Mammary epithelial cell (primary cell): ENCODE data around the gene DSTN.

Source experiments
- CTCF ChIP-seq, 2 donors: IDR thresholded peaks in 1 of 2; conservative IDR thresholded peaks in 1 of 2; 2 replicates each; pipeline ENCODE4 v1.5.1; 2011 to 2012; ENCODE audit warnings: inconsistent platforms in 2 of 2, low read length in 2 of 2, mild to moderate bottlenecking in 2 of 2, control low read depth in 1 of 2, low read depth in 1 of 2; ENCODE audit not compliant: insufficient read depth in 1 of 2; ENCODE audit errors: extremely low read depth in 1 of 2
- EZH2 ChIP-seq: IDR thresholded peaks from 2 replicates; pipeline ENCODE4 v1.6.1; 2012; ENCODE audit warnings: low read length, inconsistent platforms, borderline replicate concordance

- TF ChIP-seq CTCF (conservative IDR thresholded peaks at IDR 0.05 in 1 of 2, IDR thresholded peaks at IDR 0.05 in 1 of 2; ENCODE audit: extremely low read depth in 1 of 2, insufficient read depth in 1 of 2, low read depth in 1 of 2, low read length in 2 of 2), result no peak
- TF ChIP-seq EZH2, result no peak
Observed at GRCh38 chr20:17533396-17533795, 36.5 kb upstream of the DSTN start.
